Esophagus muscularis mucosa (tissue), 3 donors: Measurements from ENCODE around the gene ANLN.

Experiments
- CTCF ChIP-seq, 3 experiments: fragments of 200-600 bp in 2 of 3; fragments of 450-650 bp in 1 of 3; sonication (generic) in 2 of 3; IDR thresholded peaks; one replicate each; pipeline ENCODE4 v1.5.1; 2017 to 2019; ENCODE audit warnings: antibody characterized with exemption in 3 of 3, mild to moderate bottlenecking in 2 of 3, moderate library complexity in 1 of 3
- EP300 ChIP-seq: sonication (generic); formaldehyde crosslinking; IDR thresholded peaks from one replicate; pipeline ENCODE4 v1.6.1; 2017; ENCODE audit warnings: antibody characterized with exemption

DNA sequence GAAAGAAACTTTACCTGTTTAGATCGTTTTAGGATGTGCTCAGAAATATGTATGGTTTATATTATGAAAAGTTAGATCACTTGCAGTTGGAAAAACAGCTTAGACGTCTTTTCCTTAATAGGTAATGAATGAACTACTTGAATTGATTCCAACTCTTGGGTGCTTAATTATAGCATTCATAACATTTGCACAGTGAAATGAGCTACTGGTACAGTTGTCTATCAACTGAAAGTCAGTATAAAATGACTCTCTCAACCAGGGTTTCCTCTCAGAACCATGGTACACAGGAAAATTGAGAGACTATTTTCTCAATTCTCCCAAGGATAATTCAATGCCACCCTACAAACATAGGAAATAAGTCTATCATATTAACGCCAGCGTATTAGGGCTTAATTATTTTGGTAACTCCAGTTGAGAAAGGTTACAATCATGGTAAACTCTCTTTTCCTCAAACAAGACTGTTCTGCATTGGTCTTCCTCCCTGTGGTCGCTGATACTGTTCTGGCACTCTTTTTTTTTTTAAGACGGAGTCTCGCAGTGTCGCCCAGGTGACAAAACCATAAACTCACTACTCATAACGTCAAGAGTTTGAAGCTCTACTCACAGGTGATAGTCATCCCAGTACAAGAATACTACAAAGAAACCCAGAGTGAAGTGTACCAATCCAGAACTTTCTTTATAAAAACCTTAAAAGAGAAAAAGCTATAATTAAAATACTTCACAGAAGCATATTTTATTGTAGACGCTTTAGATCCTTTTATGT, 2.0 kb downstream of the ANLN start:
- TF ChIP-seq CTCF (IDR thresholded peaks at IDR 0.05) (no peak), EP300 (no peak)
